Measurements from ENCODE around the gene LIFR.
"Not testable (repeated sequence)": the region's sequence is repeated elsewhere in the genome, so short reads cannot be mapped to it uniquely, and the experiment has no call there.

The LIFR gene

DNA sequence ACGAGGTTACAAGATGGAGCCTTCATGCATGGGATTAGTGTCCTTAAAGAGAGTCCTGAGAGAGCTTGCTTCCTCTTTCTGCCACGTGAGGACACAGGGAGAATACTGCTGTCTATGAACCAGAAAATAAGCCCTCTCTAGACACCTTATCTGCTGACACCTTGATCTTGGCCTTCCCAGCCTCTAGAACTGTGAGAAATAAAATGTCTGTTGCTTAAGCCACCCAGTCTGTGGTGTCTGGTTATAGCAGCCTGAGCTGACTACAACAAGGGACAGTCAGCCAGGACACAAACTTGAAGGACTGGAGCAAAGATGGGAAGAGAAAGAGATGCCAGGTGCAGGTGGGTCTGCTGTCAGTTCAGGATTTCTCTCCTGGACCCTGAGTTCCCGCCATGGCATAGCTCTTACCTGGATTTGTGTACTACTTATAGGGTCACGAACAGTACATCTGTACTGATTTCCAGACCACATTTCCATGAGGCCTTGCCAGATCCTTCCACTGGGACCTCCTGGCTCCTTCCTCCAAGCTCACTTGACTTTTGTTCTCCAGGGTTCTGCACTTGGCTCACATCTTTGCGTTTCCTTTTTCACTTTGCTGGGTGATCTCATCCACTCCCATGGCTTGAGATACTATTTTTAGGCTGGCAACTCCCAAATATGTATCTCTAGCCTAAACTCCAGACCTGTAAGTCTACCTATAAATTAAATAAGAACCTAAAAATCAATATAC is 44.9 kb upstream of the LIFR start:
- no peak for DNase-seq (ENCODE audit: low read depth)
- no peak overlapping the region for H3K4me3 ChIP-seq (ENCODE audit: control insufficient read depth, low read depth, low read length)
- TF ChIP-seq, protein P1, sequence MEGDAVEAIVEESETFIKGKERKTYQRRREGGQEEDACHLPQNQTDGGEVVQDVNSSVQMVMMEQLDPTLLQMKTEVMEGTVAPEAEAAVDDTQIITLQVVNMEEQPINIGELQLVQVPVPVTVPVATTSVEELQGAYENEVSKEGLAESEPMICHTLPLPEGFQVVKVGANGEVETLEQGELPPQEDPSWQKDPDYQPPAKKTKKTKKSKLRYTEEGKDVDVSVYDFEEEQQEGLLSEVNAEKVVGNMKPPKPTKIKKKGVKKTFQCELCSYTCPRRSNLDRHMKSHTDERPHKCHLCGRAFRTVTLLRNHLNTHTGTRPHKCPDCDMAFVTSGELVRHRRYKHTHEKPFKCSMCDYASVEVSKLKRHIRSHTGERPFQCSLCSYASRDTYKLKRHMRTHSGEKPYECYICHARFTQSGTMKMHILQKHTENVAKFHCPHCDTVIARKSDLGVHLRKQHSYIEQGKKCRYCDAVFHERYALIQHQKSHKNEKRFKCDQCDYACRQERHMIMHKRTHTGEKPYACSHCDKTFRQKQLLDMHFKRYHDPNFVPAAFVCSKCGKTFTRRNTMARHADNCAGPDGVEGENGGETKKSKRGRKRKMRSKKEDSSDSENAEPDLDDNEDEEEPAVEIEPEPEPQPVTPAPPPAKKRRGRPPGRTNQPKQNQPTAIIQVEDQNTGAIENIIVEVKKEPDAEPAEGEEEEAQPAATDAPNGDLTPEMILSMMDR (IDR thresholded peaks at IDR 0.05; ENCODE audit: control insufficient read depth, insufficient read depth, low read depth, low read length, missing control alignments) = no peak

DNA sequence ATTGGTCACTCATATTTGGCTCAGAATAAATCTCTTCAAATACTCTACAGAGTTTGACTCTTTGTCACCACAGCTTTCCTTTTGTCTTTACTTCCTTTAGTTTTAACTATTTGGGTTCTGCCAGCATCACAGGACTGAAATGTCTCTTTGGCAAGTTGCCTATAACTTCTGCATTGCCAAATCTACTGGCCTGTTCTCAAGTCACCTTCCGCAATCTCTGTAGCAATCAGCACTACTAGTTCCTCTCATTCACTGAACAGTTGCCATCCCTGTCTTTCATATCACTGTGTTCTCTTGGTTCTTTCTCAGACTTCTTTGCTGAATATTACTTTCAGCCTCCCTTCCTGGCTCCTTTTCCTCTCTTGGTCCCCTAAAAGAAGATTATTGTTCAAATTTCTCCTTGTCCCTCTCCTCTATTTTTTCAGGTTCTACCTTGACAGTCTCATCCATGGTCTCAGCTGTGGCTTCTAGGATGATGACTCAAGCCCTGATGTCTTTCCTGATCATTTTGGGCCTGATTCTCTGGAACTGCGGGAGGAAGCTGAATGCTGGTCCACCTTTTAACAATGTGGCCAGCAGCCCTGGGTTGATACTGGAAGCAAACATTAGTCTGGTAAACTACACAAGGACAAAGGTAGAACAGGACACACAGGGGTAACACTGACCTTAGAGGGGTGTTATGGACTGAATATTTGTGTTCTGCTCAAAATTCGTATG is 44.0 kb upstream of the LIFR start:
- TF ChIP-seq, protein P1 (IDR thresholded peaks at IDR 0.05; ENCODE audit: control insufficient read depth, insufficient read depth, low read depth, low read length, missing control alignments) = no peak
- H3K4me3 ChIP-seq (ENCODE audit: control insufficient read depth, low read depth, low read length) = no peak overlapping the region
- DNase-seq (ENCODE audit: low read depth) = no peak

DNA sequence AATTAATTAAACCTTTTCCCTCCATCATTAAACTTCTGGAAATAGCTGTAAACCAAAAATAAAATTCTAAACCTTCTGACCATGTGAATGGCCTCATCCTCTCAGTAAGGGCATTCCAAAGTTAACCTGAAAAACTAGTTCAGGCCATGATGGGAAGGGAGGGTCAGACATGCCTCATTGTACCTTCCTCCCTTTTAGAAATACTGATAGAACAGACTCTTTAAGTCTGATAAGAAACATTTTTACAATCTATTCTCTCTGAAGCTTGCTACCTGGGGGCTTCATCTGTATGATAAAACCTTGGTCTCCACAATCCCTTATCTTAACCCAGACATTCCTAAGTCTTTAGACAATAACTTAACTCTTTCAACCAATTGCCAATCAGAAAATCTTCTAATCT is 43.3 kb upstream of the LIFR start:
- not testable (repeated sequence) for H3K4me3 ChIP-seq (ENCODE audit: control insufficient read depth, low read depth, low read length); DNase-seq (ENCODE audit: low read depth)

DNA sequence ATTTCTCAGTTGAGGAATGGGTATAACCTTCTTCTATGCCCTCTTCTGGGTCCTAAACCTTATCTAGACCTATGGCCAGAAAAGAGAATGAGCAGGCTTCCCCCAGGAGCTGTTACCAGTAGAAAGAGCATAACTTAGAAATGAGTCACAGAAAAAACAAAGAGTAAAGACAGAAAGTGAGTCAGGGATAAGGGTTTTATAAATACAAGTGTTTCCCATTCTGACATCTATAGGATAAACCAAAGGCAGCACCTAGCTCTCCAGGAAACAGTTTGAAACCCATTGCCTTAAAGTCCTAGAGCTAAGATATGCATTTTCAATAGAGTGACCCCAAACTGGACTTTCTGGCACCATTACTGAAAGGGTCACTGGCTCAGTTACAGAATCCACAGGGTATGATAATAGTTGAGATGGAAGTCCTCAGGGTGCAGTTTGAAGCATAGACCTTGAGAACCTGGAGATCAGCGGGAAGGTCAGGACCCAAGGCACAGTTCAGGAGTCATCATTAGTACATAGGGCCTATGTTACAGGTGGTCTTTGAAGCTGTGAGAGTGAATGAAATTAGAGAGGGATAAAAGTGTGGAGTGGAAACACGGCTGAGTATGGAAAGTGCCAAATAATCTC is 42.7 kb upstream of the LIFR start:
- no peak overlapping the region for H3K4me3 ChIP-seq (ENCODE audit: control insufficient read depth, low read depth, low read length)
- TF ChIP-seq, protein P1 (IDR thresholded peaks at IDR 0.05; ENCODE audit: control insufficient read depth, insufficient read depth, low read depth, low read length, missing control alignments) = no peak
- DNase-seq (ENCODE audit: low read depth) = no peak

DNA sequence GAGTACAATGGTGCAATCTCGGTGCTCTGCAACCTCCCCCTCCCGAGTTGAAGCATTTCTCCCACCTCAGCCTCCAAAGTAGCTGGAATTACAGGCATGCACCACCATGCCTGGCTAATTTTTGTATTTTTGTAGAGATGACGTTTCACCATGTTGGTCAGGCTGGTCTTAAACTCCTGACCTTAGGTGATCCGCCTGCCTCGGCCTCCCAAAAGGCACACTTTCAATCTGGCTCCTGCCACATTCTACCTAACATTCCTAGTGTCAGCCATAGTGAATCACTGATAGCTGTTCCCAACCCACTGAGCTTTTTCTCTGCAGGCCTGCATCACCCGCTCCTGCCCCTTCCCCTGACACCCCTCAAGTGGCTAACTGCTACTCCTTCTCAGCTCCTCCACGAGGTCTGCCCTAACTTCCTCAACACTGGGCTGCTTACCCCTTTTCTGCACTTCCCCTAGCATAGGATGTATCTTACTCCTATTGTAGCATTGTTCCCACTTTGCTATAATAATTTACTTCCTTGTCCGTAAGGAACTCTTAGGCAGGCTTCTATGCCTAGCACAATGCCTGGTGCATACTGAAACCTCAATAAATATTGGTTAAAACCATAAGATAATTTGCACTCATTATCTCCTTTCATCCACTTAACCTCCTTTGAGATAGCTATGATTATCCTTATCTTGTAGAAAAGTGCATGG is 42.0 kb upstream of the LIFR start:
- no peak overlapping the region for H3K4me3 ChIP-seq (ENCODE audit: control insufficient read depth, low read depth, low read length)
- no peak for DNase-seq (ENCODE audit: low read depth)
- TF ChIP-seq, protein P1 (IDR thresholded peaks at IDR 0.05; ENCODE audit: control insufficient read depth, insufficient read depth, low read depth, low read length, missing control alignments) = no peak

DNA sequence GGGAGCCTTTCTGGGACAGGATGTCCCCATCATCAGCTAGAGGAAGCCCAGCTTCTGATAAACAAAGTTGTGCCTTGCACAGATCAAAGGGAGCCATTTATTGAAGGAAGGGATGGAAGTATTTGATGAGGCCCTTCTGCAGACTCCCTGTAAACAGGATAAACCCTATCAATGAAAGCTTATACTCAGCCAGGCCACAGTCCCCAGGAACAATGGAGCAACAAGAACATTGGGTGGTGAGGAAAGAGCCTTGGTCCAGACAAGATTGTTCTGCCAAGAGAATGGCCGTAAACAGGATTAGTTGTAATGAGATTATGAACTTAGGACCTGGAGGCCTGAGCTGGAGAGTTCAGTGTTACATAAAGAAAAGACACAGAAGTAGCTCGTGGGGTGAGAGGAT is 40.5 kb upstream of the LIFR start:
- no peak overlapping the region for H3K4me3 ChIP-seq (ENCODE audit: control insufficient read depth, low read depth, low read length)
- DNase-seq (ENCODE audit: low read depth) = no peak
- TF ChIP-seq, protein P1 (IDR thresholded peaks at IDR 0.05; ENCODE audit: control insufficient read depth, insufficient read depth, low read depth, low read length, missing control alignments) = no peak
